NCI-H774 (cell line): ENCODE measurements around the gene NPLOC4.

Experiments
- DNase-seq: peaks from one replicate; lab custom pipeline; 2025; lab: John Stamatoyannopoulos, UW

Gene NPLOC4

DNA sequence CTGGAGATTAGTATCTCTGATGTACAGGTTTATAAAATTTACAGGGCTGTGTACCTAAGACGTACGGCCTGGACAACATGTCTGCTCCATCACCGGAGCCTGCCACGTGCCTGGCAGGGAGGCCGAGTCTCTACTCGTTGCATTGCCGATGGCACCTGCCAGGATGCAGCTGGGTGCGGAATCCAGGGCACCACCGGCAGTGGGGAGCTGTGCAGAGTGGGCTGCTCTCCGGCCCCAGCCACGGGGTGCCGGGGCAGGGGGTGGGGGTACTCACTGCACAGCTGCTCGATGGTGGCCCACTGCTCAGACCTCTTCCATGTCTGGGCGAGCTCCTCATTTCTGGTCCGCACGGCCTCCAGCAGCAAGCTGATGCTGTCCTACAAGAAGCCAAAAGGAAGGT is 71.7 kb downstream of the NPLOC4 start:
- DNase-seq, result no peak

DNA sequence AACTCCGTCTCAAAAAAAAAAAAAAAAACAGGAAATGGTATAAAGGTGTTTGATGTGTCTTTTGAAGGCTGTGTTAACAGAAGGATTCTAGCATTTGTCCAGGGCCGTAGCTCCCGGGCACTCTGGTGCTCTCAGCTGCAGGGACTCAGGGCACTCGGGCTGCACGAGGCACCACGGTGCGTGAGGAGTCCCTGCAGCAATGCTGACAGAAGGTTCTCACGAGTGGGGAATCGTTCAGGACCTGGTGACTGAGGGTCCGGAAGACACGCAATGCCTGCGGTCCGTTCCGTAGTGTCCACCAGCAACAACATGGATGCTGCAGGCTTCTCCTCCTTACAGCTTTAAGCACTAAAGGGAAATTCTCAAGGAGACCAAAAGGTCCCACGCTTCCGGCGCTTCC is 72.1 kb downstream of the NPLOC4 start:
- no peak for DNase-seq

GRCh38 chr17:81563861-81564586 is 72.9 kb downstream of the NPLOC4 start:
- DNase-seq, result no peak

DNA sequence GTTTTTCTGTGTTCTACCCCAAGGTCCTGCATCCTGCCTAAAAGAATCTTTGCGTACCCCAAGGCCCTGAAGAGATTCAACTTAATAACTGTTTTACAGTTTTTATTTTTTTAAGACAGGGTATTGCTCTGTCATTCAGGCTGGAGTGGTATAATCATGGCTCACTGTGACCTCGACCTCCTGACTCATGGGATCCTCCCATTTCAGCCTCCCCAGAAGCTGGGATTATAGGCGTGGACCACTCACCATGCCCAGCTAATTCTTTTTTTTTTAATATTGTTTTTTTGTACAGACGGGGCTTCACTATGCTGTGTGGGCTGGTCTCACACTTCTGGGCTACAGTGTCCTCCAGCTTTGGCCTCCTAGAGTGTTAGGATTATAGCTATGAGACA is 75.4 kb downstream of the NPLOC4 start:
- no peak for DNase-seq

DNA sequence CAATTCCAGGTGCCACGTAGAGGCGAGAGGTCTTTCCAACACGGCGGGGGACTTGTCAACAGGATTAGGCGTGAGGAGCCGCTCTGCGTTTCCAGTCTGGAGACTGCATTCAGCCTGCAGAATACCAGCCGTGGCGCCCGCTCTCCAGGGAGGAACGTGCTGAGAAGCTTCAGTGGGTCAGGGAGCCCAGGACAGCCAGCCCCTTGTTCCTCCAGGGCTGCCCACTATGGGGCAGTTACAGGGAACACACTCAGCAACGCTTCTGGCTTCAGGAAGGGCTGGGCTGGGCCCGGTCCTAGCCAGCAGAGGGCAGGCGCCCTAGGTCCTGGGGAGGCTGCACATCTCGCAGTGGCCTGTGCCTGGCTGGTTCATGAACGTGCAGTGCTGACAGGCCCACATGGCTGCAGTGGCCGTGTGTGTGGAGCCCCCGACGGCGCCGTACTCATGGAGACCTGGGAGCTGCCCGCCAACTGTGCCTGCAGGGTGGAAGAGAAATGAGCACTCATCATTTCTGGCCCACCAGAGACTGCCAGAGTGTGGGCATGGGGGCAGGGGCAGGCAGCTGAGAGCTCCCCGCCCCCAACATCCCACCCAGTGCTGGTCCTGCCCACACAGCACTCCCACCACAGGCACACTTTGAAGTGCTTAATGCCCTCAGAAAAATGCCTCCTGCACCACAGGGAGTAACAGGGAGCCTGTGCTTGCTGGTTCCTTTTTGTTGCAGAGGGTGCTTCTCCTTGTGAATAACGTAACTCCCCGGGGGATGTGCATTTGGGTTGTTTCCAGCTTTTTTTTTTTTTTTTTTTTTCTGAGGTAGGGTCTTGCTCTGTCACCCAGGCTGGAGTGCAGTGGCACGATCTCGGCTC is 77.7 kb downstream of the NPLOC4 start:
- DNase-seq, result no peak

GRCh38 chr17:81558115-81558468 is 78.8 kb downstream of the NPLOC4 start:
- DNase-seq, result no peak

GRCh38 chr17:81557276-81558114 is 79.4 kb downstream of the NPLOC4 start:
- no peak for DNase-seq

DNA sequence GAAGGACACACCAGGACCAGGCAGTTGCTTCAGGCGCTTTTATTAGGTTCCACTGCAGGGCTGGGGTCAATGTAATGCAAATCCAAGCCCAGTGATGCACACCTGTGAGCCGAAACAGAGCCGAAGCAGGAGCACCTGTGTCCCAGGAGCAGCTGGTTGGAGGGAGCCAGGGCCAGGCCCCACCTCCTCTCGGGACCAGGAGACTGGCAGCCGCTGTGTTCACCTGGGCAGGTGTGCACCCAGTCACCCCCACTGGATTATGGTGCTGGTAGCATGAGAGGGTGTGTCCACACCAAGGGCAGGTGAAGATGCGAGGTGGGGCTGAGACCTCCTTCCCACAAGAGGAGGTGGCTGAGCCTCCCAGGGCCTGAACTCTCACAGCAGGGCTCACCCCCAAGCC is 80.0 kb downstream of the NPLOC4 start:
- peak; percentile 74 for DNase-seq

DNA sequence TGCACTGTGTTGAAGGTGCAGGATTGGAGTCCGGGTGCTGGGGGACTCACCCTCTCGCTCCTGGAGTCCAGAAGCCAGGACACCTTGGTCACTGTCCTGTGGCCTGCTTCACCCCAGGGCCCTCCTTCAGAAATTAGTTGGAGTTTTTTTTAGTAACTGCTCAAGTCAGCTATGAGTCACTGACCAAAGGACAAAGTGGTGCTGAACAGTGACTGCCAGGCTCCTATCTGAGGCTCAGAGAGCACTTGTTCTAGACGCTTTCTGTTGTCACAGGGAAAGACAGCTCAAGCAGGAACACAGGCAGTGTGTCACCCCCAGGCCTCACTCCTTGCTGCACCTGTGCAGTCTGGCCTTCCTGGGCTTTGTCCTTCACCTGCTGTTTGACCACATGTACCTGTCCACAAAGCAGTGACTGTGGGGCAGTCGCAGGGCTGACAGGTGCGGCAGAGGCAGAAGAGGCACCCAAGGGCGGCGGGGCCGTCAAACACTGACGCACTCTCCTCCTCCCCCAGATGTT is 80.7 kb downstream of the NPLOC4 start:
- peak; percentile 84 for DNase-seq

DNA sequence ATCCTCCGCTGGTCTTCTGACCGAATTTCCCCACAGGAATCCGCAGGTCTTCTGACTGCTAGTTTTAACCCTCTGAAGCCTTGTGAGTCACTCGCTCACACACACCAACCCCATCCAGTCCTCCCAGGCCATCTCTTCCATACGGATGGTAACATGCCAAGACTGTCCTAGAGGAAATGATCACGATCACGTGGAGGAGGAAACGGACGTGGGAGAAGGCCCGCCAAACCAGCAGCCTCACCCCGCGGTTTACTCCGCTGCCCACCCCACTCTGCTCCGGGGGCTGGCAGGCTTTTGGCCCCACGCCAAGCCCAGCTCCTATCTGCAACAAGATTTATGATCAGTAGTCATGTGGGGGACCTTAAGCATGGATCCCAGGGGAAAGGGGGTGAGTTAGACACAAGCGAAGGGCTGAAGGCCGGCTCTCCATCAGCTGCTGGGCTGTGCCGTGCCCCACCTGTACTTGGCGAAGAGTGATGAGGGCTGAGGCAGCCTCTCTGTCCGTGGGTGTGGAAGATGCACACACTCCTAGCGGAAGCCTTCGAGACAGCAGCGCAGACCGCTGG is 83.2 kb downstream of the NPLOC4 start:
- DNase-seq, result peak; percentile 47

DNA sequence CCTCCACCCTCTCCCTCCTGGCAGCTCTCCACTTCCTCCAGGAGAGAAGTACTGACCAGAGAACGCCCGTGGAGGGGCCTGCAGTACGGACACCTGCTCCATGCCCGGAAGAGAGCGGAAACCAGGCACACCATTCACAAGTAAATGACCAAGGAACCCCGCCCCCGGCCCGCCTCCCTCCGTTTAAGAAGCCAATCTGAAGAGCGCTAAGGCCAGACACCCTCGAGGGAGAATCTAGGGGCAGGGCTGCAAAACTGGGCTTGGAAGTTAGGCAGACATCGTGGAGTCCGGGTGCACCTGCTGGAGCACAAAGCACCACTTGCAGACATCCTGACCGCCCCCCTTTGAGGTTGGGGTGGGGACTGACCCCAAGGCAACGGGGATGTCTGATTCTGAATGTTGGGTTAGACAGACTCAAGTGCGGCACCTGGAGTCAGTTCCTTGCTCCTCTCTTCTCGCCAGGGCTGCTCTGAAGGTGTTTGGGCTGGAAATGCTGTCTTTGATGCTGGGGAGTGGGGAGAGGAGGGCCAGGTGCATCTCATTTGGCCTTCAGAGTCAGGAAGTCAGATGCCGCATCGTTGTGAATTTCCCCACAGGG is 83.8 kb downstream of the NPLOC4 start:
- peak; percentile 95 for DNase-seq

DNA sequence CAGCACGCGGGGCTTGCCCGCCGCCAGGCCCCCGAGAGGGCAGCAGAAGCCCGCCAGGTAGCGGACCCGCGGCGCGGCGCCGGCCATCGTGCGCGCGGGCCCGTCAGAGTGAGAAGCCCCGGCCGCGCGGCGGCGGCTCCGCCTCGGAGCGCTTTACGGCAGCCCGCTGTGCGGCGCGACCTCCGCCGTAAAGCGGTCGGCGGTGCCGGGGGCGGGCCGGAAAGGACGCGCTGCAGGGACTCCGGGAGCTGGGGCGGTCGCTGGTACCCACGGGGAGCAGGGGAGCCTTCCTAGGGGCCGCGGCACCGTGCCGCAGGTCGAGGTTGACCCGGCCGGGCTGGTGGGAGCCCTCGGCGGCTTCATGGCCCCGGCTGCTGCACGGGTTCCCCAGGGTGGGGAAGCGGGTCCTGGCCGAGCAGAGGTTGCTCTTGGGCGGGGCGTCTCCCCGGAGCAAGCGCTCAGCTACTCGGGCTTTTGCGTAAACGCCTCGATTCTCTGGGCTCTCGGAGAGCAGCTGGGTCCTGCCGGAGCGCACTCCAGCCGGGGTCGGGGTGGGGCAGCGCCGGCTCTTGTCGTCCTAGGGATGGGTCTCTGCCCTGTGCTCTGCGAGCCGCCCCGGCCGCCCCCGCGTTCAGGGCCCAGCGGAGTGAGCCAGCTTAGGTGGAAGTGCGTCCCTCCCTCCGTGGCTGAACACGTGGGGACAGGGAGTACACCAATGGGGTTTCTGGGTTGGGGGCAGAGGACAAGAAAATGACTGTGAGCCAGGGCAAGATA is 84.5 kb downstream of the NPLOC4 start, which contains the start of gene FAAP100:
Gene FAAP100 (minus strand): TSS at position 110 of the 774 bp plus-strand sequence. CDS start 23 bp downstream, at position 87.
- DNase-seq, result peak; percentile 92

- DNase-seq, result no peak
Observed at GRCh38 chr17:81551458-81552243, 85.3 kb downstream of the NPLOC4 start.

- no peak for DNase-seq
Observed at GRCh38 chr17:81550830-81551457, 86.0 kb downstream of the NPLOC4 start.

- no peak for DNase-seq
Observed at GRCh38 chr17:81550285-81550684, 86.6 kb downstream of the NPLOC4 start.

- no peak for DNase-seq
Observed at GRCh38 chr17:81549826-81550225, 87.1 kb downstream of the NPLOC4 start.

DNA sequence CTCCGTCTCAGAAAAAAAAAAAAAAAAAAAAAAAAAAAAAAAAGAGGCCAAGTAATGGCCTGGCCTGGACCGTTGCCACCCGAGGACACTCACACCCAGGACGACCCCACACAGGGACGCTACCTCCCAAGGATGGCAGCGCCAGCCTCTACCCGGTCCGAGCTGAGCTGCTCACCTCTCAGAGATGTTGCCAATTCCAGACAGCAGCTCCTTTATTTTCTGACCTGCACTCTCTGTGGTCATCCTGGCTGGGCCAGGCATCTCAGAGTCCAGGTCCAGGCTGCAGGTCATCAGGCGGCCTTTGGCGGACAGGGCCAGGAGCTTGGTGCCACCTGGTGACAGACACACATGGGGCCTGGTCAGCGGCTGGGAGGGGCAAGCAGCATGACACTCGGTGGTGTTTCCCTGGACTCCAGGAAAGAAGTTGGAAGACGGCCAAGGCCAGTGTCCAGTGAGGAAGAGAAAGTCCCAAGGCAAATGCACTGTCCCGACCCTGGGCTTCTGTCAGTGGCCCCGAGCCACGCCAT is 87.8 kb downstream of the NPLOC4 start:
- no peak for DNase-seq

- DNase-seq, result no peak
Observed at GRCh38 chr17:81547614-81547982, 89.3 kb downstream of the NPLOC4 start.
